HCT116 (cell line): Measurements from ENCODE around the gene ZAP70.

ENCODE experiments used
- CBX3 ChIP-seq: IDR thresholded peaks from 2 replicates; pipeline ENCODE4 v1.6.1; 2012; ENCODE audit warnings: low read depth
- CTCF ChIP-seq, 3 experiments: fragments of 200-600 bp in 1 of 3; sonication (generic) in 1 of 3; IDR thresholded peaks in 2 of 3; conservative IDR thresholded peaks in 1 of 3; 2 replicates each; pipeline ENCODE4 v1.5.1; 2012 to 2017; ENCODE audit warnings: low read depth in 2 of 3, low read length in 2 of 3, antibody characterized with exemption in 1 of 3, borderline replicate concordance in 1 of 3, control low read depth in 1 of 3, mild to moderate bottlenecking in 1 of 3, mixed read lengths in 1 of 3, mixed run types in 1 of 3, moderate library complexity in 1 of 3; ENCODE audit not compliant: insufficient read depth in 1 of 3
- EZH2 ChIP-seq: fragments of 200-600 bp; sonication (generic); IDR thresholded peaks from 2 replicates; pipeline ENCODE4 v1.6.1; 2017; ENCODE audit warnings: antibody characterized with exemption, mixed run types
- EZH2phosphoT487 ChIP-seq: fragments of 200-600 bp; IDR thresholded peaks from 2 replicates; pipeline ENCODE4 v1.6.1; 2018; ENCODE audit warnings: antibody characterized with exemption, borderline replicate concordance
- POLR2A ChIP-seq: IDR thresholded peaks from 2 replicates; pipeline ENCODE4 v1.7.0; 2011; ENCODE audit warnings: borderline replicate concordance; ENCODE audit not compliant: insufficient read depth, insufficient read length; ENCODE audit errors: extremely low read depth
- POLR2AphosphoS5 ChIP-seq: IDR thresholded peaks from 2 replicates; pipeline ENCODE4 v1.6.1; 2011; ENCODE audit warnings: mild to moderate bottlenecking, low read depth, low read length, moderate library complexity
- RAD21 ChIP-seq: IDR thresholded peaks from 2 replicates; pipeline ENCODE4 v1.6.1; 2012; ENCODE audit warnings: low read depth, mild to moderate bottlenecking
- REST ChIP-seq: IDR thresholded peaks from 2 replicates; pipeline ENCODE4 v1.6.1; 2012; ENCODE audit warnings: low read depth
- SIN3A ChIP-seq: IDR thresholded peaks from 2 replicates; pipeline ENCODE4 v1.6.1; 2012; ENCODE audit warnings: low read depth
- ZNF274 ChIP-seq: fragments of 200-500 bp; sonication (Bioruptor generic); IDR thresholded peaks from 2 replicates; pipeline ENCODE4 v1.6.1; 2014; ENCODE audit warnings: mild to moderate bottlenecking, low read depth, low read length, inconsistent platforms

- TF ChIP-seq CTCF (IDR thresholded peaks at IDR 0.05 in 2 of 3, conservative IDR thresholded peaks at IDR 0.05 in 1 of 3; ENCODE audit: borderline replicate concordance in 1 of 3, insufficient read depth in 1 of 3, low read depth in 2 of 3, low read length in 2 of 3) (no peak), ZNF274 (no peak), EZH2 (no peak), POLR2AphosphoS5 (no peak), SIN3A (no peak), POLR2A (no peak), RAD21 (no peak), EZH2phosphoT487 (no peak), REST (no peak), CBX3 (no peak)
Observed at GRCh38 chr2:97763176-97763845, 49.9 kb downstream of the ZAP70 start.
